ENCODE data around the gene ARL2BP. TPM values are rescaled to one million over a fixed set of nuclear protein-coding genes. Genes with fewer than 3 reads are reported as not detected.
"Not testable (repeated sequence)": the region's sequence is repeated elsewhere in the genome, so short reads cannot be mapped to it uniquely, and the experiment has no call there.

The ARL2BP gene
- total RNA-seq, 2 experiments from 2014 or later, result 26.6 to 31.2 TPM

DNA sequence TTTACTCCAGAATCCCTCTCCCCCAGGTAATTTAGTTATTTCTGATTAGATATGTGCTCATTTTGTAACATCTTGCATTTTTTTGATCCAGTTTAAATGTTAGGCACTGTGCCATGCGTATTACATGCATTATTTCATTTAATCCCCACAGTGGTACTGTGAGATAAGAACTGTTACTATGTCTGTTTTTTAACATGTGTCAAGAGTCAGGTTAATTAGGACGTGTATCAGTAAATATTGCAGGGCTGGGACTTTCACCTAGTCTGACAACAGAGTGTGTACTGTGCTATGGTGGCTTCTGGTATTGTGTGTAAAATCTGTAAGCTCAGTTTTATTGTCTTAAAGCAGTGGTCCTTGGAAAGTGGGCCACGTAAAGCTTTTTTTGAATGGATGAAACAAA is 48.3 kb upstream of the ARL2BP start:
- ChIA-PET POLR2A (no interaction called here), CTCF (ENCODE audit: unreplicated experiment) (no interaction called here)
- DNase-seq (ENCODE audit: low spot score), result no peak
- no peak overlapping the region for H3K27ac ChIP-seq (ENCODE audit: low read depth, low read length, poor library complexity, severe bottlenecking)
- no peak overlapping the region for H2AFZ ChIP-seq (ENCODE audit: low read length)
- H3K9me3 ChIP-seq (ENCODE audit: low read length), result no peaks in the 10 kb centered on the region
- no peaks in the 10 kb centered on the region for H3K4me1 ChIP-seq (ENCODE audit: insufficient read depth, low read length, poor library complexity, severe bottlenecking)
- peaks cover 19% of the 10 kb centered on the region for H3K79me2 ChIP-seq (ENCODE audit: insufficient read depth, low read depth, low read length)
- TF ChIP-seq EZH2phosphoT487 (IDR thresholded peaks at IDR 0.05; ENCODE audit: borderline replicate concordance, low read depth, low read length), result no peak
- TF ChIP-seq, protein P1, sequence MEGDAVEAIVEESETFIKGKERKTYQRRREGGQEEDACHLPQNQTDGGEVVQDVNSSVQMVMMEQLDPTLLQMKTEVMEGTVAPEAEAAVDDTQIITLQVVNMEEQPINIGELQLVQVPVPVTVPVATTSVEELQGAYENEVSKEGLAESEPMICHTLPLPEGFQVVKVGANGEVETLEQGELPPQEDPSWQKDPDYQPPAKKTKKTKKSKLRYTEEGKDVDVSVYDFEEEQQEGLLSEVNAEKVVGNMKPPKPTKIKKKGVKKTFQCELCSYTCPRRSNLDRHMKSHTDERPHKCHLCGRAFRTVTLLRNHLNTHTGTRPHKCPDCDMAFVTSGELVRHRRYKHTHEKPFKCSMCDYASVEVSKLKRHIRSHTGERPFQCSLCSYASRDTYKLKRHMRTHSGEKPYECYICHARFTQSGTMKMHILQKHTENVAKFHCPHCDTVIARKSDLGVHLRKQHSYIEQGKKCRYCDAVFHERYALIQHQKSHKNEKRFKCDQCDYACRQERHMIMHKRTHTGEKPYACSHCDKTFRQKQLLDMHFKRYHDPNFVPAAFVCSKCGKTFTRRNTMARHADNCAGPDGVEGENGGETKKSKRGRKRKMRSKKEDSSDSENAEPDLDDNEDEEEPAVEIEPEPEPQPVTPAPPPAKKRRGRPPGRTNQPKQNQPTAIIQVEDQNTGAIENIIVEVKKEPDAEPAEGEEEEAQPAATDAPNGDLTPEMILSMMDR (conservative IDR thresholded peaks at IDR 0.05; ENCODE audit: low read length), result no peak
- no peaks in the 10 kb centered on the region for H3K9me2 ChIP-seq (ENCODE audit: insufficient read depth, low read length)
- intact Hi-C loops (cut with micrococcal nuclease; ENCODE audit: unreplicated experiment), result no loop called here
- H3K36me3 ChIP-seq (ENCODE audit: insufficient read depth, low read length), result no peaks in the 10 kb centered on the region
- H4K20me1 ChIP-seq (ENCODE audit: insufficient read depth, low read length), result no peaks in the 10 kb centered on the region
- no peak overlapping the region for H3K4me2 ChIP-seq (ENCODE audit: low read length)
- BruUV-seq (replicated peaks), result no TSS peak
- H3K4me3 ChIP-seq (ENCODE audit: low read depth, low read length, poor library complexity, severe bottlenecking), result no peak overlapping the region

DNA sequence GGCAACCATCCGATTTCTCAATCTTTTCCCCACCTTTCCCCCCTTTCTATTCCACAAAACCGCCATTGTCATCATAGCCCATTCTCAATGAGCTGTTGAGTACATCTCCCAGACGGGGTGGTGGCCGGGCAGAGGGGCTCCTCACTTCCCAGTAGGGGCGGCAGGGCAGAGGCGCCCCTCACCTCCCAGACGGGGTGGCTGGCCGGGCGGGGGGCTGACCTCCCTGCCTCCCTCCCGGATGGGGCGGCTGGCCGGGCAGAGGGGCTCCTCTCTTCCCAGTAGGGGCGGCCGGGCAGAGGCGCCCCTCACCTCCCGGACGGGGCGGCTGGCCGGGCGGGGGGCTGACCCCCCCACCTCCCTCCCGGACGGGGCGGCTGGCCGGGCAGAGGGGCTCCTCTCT is 44.7 kb upstream of the ARL2BP start:
- DNase-seq (ENCODE audit: low spot score); H4K20me1 ChIP-seq (ENCODE audit: insufficient read depth, low read length); H3K4me2 ChIP-seq (ENCODE audit: low read length); CTCF ChIA-PET (ENCODE audit: unreplicated experiment); POLR2A ChIA-PET; BruUV-seq (replicated peaks); H2AFZ ChIP-seq (ENCODE audit: low read length); H3K27ac ChIP-seq (ENCODE audit: low read depth, low read length, poor library complexity, severe bottlenecking); H3K9me3 ChIP-seq (ENCODE audit: low read length); intact Hi-C loops (cut with micrococcal nuclease; ENCODE audit: unreplicated experiment); H3K4me1 ChIP-seq (ENCODE audit: insufficient read depth, low read length, poor library complexity, severe bottlenecking); H3K4me3 ChIP-seq (ENCODE audit: low read depth, low read length, poor library complexity, severe bottlenecking); H3K79me2 ChIP-seq (ENCODE audit: insufficient read depth, low read depth, low read length); H3K9me2 ChIP-seq (ENCODE audit: insufficient read depth, low read length): not testable (repeated sequence)
- H3K36me3 ChIP-seq (ENCODE audit: insufficient read depth, low read length), result peaks cover 12% of the 10 kb centered on the region

DNA sequence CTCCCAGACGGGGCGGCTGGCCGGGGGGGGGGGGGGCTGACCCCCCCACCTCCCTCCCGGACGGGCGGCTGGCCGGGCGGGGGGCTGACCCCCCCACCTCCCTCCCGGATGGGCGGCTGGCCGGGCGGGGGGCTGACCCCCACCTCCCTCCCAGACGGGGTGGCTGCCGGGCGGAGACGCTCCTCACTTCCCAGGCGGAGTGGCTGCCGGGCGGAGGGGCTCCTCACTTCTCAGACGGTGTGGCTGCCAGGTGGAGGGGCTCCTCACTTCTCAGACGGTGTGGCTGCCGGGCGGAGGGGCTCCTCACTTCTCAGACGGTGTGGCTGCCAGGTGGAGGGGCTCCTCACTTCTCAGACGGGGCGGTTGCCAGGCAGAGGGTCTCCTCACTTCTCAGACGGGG is 44.1 kb upstream of the ARL2BP start:
- POLR2A ChIA-PET; H2AFZ ChIP-seq (ENCODE audit: low read length); H3K79me2 ChIP-seq (ENCODE audit: insufficient read depth, low read depth, low read length); CTCF ChIA-PET (ENCODE audit: unreplicated experiment); H4K20me1 ChIP-seq (ENCODE audit: insufficient read depth, low read length); H3K4me3 ChIP-seq (ENCODE audit: low read depth, low read length, poor library complexity, severe bottlenecking); DNase-seq (ENCODE audit: low spot score); H3K27ac ChIP-seq (ENCODE audit: low read depth, low read length, poor library complexity, severe bottlenecking); intact Hi-C loops (cut with micrococcal nuclease; ENCODE audit: unreplicated experiment); H3K4me1 ChIP-seq (ENCODE audit: insufficient read depth, low read length, poor library complexity, severe bottlenecking); BruUV-seq (replicated peaks); H3K9me2 ChIP-seq (ENCODE audit: insufficient read depth, low read length); H3K4me2 ChIP-seq (ENCODE audit: low read length); H3K9me3 ChIP-seq (ENCODE audit: low read length): not testable (repeated sequence)
- H3K36me3 ChIP-seq (ENCODE audit: insufficient read depth, low read length), result peaks cover 18% of the 10 kb centered on the region

DNA sequence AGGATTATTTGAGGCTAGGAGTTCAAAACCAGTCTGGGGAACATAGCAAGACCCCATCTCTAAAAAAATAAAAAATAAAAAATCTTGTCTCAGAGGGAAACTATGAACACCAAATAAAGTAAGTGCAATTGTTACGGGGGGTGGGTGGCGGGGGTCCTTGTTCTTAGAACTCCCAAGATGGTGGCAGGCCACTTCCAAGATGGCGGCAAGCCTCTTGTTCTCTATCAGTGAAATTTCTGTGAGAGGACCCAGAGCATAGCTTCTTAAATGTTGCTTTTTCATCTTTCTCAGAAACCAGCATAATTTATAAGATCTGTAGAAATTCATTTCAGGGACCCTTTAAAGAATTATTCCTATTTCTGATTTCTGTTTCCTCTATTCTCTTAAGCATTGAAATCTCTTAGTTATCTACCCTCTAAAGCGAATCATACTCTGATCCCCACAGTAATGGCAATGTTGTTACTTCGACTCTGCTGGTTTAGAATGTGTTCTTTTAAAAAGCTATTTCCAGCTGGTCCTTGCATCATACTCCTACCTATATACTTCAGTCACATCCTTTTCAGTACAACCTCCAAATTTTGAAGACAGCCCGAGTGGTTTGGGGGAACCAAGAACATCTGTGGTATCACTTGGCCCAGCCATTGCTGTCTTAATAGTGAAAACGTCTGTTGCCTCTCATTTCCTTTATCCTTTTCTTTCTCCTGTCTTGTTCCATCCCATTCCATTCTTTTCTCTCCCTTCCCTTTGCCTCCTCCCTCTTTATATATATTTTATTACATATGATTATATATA is 42.8 kb upstream of the ARL2BP start:
- H3K4me2 ChIP-seq (ENCODE audit: low read length), result no peak overlapping the region
- ChIA-PET CTCF (ENCODE audit: unreplicated experiment) (no interaction called here), POLR2A (no interaction called here)
- no peak overlapping the region for H3K27ac ChIP-seq (ENCODE audit: low read depth, low read length, poor library complexity, severe bottlenecking)
- no peak overlapping the region for H3K4me3 ChIP-seq (ENCODE audit: low read depth, low read length, poor library complexity, severe bottlenecking)
- H2AFZ ChIP-seq (ENCODE audit: low read length), result no peak overlapping the region
- H3K36me3 ChIP-seq (ENCODE audit: insufficient read depth, low read length), result peaks cover 31% of the 10 kb centered on the region
- no peaks in the 10 kb centered on the region for H4K20me1 ChIP-seq (ENCODE audit: insufficient read depth, low read length)
- no peak for DNase-seq (ENCODE audit: low spot score)
- H3K9me2 ChIP-seq (ENCODE audit: insufficient read depth, low read length), result no peaks in the 10 kb centered on the region
- no peaks in the 10 kb centered on the region for H3K79me2 ChIP-seq (ENCODE audit: insufficient read depth, low read depth, low read length)
- intact Hi-C loops (cut with micrococcal nuclease; ENCODE audit: unreplicated experiment), result no loop called here
- no TSS peak for BruUV-seq (replicated peaks)
- TF ChIP-seq, protein P1 (conservative IDR thresholded peaks at IDR 0.05; ENCODE audit: low read length), result no peak
- no peak for TF ChIP-seq EZH2phosphoT487 (IDR thresholded peaks at IDR 0.05; ENCODE audit: borderline replicate concordance, low read depth, low read length)
- no peaks in the 10 kb centered on the region for H3K9me3 ChIP-seq (ENCODE audit: low read length)
- H3K4me1 ChIP-seq (ENCODE audit: insufficient read depth, low read length, poor library complexity, severe bottlenecking), result no peaks in the 10 kb centered on the region

Data from OCI-LY7 (cell line).